Neural cell (in vitro differentiated cells): ENCODE results near the gene GNA12. TPM values are rescaled to one million over a fixed set of nuclear protein-coding genes. Genes with fewer than 3 reads are reported as not detected.

ENCODE experiments used
- H2AFZ ChIP-seq: fragments of 200-600, 300-800 bp; sonication (generic), shearing (Covaris generic); 2 replicates; pipeline ENCODE4 v1.6.0; 2014; ENCODE audit warnings: low read depth, mild to moderate bottlenecking, antibody characterized with exemption, low read length, moderate library complexity
- H3F3A ChIP-seq: fragments of 200-600 bp; shearing (Covaris generic); 2 replicates; pipeline ENCODE4 v1.6.1; 2016; ENCODE audit warnings: mild to moderate bottlenecking, moderate library complexity, mixed read lengths, antibody characterized with exemption, low read length; ENCODE audit not compliant: insufficient read depth, poor library complexity, severe bottlenecking
- H3K27ac ChIP-seq: fragments of 200-600, 300-800 bp; sonication (generic), shearing (Covaris generic); 2 replicates; pipeline ENCODE4 v1.5.1; 2014; ENCODE audit warnings: mild to moderate bottlenecking, low read length, moderate library complexity
- H3K27me3 ChIP-seq: fragments of 300-800, 200-600 bp; sonication (generic), shearing (Covaris generic); 2 replicates; pipeline ENCODE4 v1.6.0; 2014; ENCODE audit warnings: mild to moderate bottlenecking, low read depth, low read length, moderate library complexity; ENCODE audit not compliant: insufficient read depth
- H3K36me3 ChIP-seq: fragments of 300-800, 200-600 bp; sonication (generic), shearing (Covaris generic); 2 replicates; pipeline ENCODE4 v1.5.1; 2014; ENCODE audit warnings: mild to moderate bottlenecking, antibody characterized with exemption, low read length, moderate library complexity; ENCODE audit not compliant: insufficient read depth
- H3K4me2 ChIP-seq: fragments of 300-800, 200-600 bp; sonication (generic), shearing (Covaris generic); 2 replicates; pipeline ENCODE4 v1.6.0; 2014; ENCODE audit warnings: mild to moderate bottlenecking, low read length
- H3K4me3 ChIP-seq: fragments of 300-800, 200-600 bp; sonication (generic), shearing (Covaris generic); 2 replicates; pipeline ENCODE4 v1.5.1; 2014; ENCODE audit warnings: mild to moderate bottlenecking, low read length, moderate library complexity
- H3K79me2 ChIP-seq: fragments of 200-600 bp; shearing (Covaris generic); replicated peaks from 2 replicates; pipeline ENCODE4 v1.6.0; 2014; ENCODE audit warnings: mild to moderate bottlenecking, low read length, moderate library complexity; ENCODE audit not compliant: insufficient read depth
- H3K9ac ChIP-seq: fragments of 300-800, 200-600 bp; sonication (generic), shearing (Covaris generic); 2 replicates; pipeline ENCODE4 v1.6.1; 2016; ENCODE audit warnings: mild to moderate bottlenecking, low read length, mixed read lengths
- H3K9me2 ChIP-seq: fragments of 200-600 bp; shearing (Covaris generic); 2 replicates; pipeline ENCODE4 v1.6.1; 2016; ENCODE audit warnings: mild to moderate bottlenecking, low read length, mixed read lengths; ENCODE audit not compliant: insufficient read depth
- H3K9me3 ChIP-seq: fragments of 200-600, 300-800 bp; sonication (generic), shearing (Covaris generic); 2 replicates; pipeline ENCODE4 v1.6.1; 2016; ENCODE audit warnings: mild to moderate bottlenecking, mixed run types, low read length, moderate library complexity, mixed read lengths
- H4K20me1 ChIP-seq: fragments of 200-600 bp; shearing (Covaris generic); 2 replicates; pipeline ENCODE4 v1.6.1; 2016; ENCODE audit warnings: mild to moderate bottlenecking, mixed run types; ENCODE audit not compliant: insufficient read depth
- EP300 ChIP-seq: fragments of 450-650 bp; conservative IDR thresholded peaks from 2 replicates; pipeline ENCODE4 v1.6.1; 2014; ENCODE audit warnings: antibody characterized with exemption, mild to moderate bottlenecking, moderate library complexity; ENCODE audit not compliant: poor library complexity, severe bottlenecking
- EZH2 ChIP-seq: fragments of 200-600, 300-800 bp; shearing (Covaris generic), sonication (generic); IDR thresholded peaks from 2 replicates; pipeline ENCODE4 v1.6.1; 2014; ENCODE audit warnings: antibody characterized with exemption, low read length, borderline replicate concordance, mild to moderate bottlenecking; ENCODE audit not compliant: insufficient read depth, poor library complexity, severe bottlenecking
- MXI1 ChIP-seq: fragments of 450-650 bp; conservative IDR thresholded peaks from 2 replicates; pipeline ENCODE4 v1.6.1; 2014; ENCODE audit warnings: antibody characterized with exemption, mild to moderate bottlenecking; ENCODE audit not compliant: poor library complexity, severe bottlenecking
- POLR2AphosphoS5 ChIP-seq: IDR thresholded peaks from 2 replicates; pipeline ENCODE4 v1.6.1; 2012
- RAD21 ChIP-seq: fragments of 450-650 bp; conservative IDR thresholded peaks from 2 replicates; pipeline ENCODE4 v1.6.1; 2014; ENCODE audit warnings: antibody characterized with exemption, mild to moderate bottlenecking, moderate library complexity
- REST ChIP-seq: IDR thresholded peaks from 2 replicates; pipeline ENCODE4 v1.6.1; 2012; ENCODE audit warnings: borderline replicate concordance
- SMC3 ChIP-seq: fragments of 450-650 bp; conservative IDR thresholded peaks from 2 replicates; pipeline ENCODE4 v1.6.1; 2014; ENCODE audit warnings: antibody characterized with exemption, mild to moderate bottlenecking, moderate library complexity; ENCODE audit not compliant: poor library complexity
- TAF1 ChIP-seq: IDR thresholded peaks from 2 replicates; pipeline ENCODE4 v1.6.1; 2012; ENCODE audit warnings: low read depth
- polyA plus RNA-seq: library from polyadenylated mRNA; depleted of rRNA; stranded (reverse); fragments of >200 nt; gene quantifications from 2 replicates; pipeline ENCODE4 v1.2.3, GENCODE V29; 2014
- TF ChIP-seq, protein P1 (sequence below): fragments of 450-650 bp; IDR thresholded peaks from 2 replicates; pipeline ENCODE4 v1.5.1; 2014; ENCODE audit warnings: antibody characterized with exemption, mild to moderate bottlenecking, moderate library complexity; ENCODE audit not compliant: poor library complexity, severe bottlenecking

Gene GNA12
- polyA plus RNA-seq, 1 donor from 2014 or later = 15.5 TPM

GRCh38 chr7:2710901-2711551 is 133.1 kb downstream of the GNA12 start:
- TF ChIP-seq EZH2 (no peak), TAF1 (no peak), MXI1 (no peak), RAD21 (no peak), POLR2AphosphoS5 (no peak), SMC3 (no peak), REST (no peak), EP300 (no peak)
- TF ChIP-seq, protein P1, sequence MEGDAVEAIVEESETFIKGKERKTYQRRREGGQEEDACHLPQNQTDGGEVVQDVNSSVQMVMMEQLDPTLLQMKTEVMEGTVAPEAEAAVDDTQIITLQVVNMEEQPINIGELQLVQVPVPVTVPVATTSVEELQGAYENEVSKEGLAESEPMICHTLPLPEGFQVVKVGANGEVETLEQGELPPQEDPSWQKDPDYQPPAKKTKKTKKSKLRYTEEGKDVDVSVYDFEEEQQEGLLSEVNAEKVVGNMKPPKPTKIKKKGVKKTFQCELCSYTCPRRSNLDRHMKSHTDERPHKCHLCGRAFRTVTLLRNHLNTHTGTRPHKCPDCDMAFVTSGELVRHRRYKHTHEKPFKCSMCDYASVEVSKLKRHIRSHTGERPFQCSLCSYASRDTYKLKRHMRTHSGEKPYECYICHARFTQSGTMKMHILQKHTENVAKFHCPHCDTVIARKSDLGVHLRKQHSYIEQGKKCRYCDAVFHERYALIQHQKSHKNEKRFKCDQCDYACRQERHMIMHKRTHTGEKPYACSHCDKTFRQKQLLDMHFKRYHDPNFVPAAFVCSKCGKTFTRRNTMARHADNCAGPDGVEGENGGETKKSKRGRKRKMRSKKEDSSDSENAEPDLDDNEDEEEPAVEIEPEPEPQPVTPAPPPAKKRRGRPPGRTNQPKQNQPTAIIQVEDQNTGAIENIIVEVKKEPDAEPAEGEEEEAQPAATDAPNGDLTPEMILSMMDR = no peak
- H3K9me3 ChIP-seq = no peaks in the 10 kb centered on the region
- H3K79me2 ChIP-seq = no peaks in the 10 kb centered on the region
- no peak overlapping the region for H2AFZ ChIP-seq
- H3K4me3 ChIP-seq = no peak overlapping the region
- H3F3A ChIP-seq = no peaks in the 10 kb centered on the region
- H3K36me3 ChIP-seq = no peaks in the 10 kb centered on the region
- no peak overlapping the region for H3K4me2 ChIP-seq
- no peaks in the 10 kb centered on the region for H4K20me1 ChIP-seq
- no peaks in the 10 kb centered on the region for H3K27me3 ChIP-seq
- H3K9me2 ChIP-seq = no peaks in the 10 kb centered on the region
- no peak overlapping the region for H3K27ac ChIP-seq
- H3K9ac ChIP-seq = no peak overlapping the region

DNA sequence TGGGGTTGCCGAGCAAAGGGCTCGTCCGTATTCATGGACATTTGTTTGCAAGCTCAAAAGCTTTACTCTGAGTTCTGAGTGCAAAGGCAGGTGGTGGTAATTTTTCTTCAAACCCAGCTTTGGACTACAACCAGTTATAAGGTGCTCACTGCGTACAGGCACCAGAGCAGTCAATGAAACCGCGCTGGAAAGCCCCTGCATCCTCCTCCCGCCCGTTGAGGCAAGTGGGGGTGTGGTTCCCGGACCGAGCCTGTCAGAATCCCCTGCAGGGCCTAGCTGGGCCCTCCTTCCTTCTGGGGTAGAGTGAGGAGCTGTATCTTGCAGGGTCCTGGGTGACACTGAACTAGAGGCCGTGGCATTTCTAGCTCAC is 133.8 kb downstream of the GNA12 start:
- Histone ChIP-seq H3K4me3 (no peak overlapping the region), H3F3A (no peaks in the 10 kb centered on the region), H3K36me3 (no peaks in the 10 kb centered on the region), H3K79me2 (no peaks in the 10 kb centered on the region), H3K9ac (no peak overlapping the region), H3K9me3 (no peaks in the 10 kb centered on the region), H3K27me3 (no peaks in the 10 kb centered on the region), H3K9me2 (no peaks in the 10 kb centered on the region), H3K4me2 (no peak overlapping the region), H4K20me1 (no peaks in the 10 kb centered on the region), H3K27ac (no peak overlapping the region), H2AFZ (no peak overlapping the region)
- TF ChIP-seq EP300 (no peak), MXI1 (no peak), POLR2AphosphoS5 (no peak), SMC3 (no peak), EZH2 (no peak), REST (no peak), TAF1 (no peak), RAD21 (no peak)
- TF ChIP-seq, protein P1 = no peak
